Tibial artery (tissue), 4 donors: ENCODE measurements around the gene TUBA4B.

Source experiments
- DNase-seq, 2 donors: peaks; one replicate each; pipeline ENCODE4 v3.0.0-alpha.2; 2019
- H3K27ac ChIP-seq, 2 donors: fragments of 200-600 bp; sonication (generic) in 1 of 2; 1 replicate in 1 of 2; 2 replicates in 1 of 2; pipeline ENCODE4 v1.5.1; 2018 to 2019; ENCODE audit warnings: mild to moderate bottlenecking in 1 of 2
- H3K27me3 ChIP-seq, 2 donors: fragments of 200-600 bp; sonication (generic) in 1 of 2; one replicate each; pipeline versions ENCODE4 v1.5.1 to v1.6.0; 2016 to 2019
- H3K36me3 ChIP-seq, 3 donors: fragments of 200-600 bp; sonication (generic) in 2 of 3; one replicate each; pipeline ENCODE4 v1.5.1; 2016 to 2019; ENCODE audit warnings: mild to moderate bottlenecking in 2 of 3
- H3K4me1 ChIP-seq, 4 donors: fragments of 200-600 bp; sonication (generic) in 2 of 4; 1 replicate in 3 of 4; 2 replicates in 1 of 4; pipeline ENCODE4 v1.5.1; 2016 to 2019
- H3K4me3 ChIP-seq, 2 donors: fragments of 200-600 bp; sonication (generic) in 1 of 2; 1 replicate in 1 of 2; 2 replicates in 1 of 2; pipeline ENCODE4 v1.5.1; 2018 to 2019; ENCODE audit warnings: mild to moderate bottlenecking in 2 of 2
- H3K9me3 ChIP-seq, 3 donors: fragments of 200-600 bp; sonication (generic) in 1 of 3; one replicate each; pipeline ENCODE4 v1.5.1; 2016 to 2019
- intact Hi-C: fragments of 100-400 bp; cut with DNase I; formaldehyde crosslinking; loops from one replicate; pipeline ENCODE4 v1.15.0; 2023; ENCODE audit warnings: low total_unique reads
- TF ChIP-seq, protein P1 (sequence below), 2 experiments: fragments of 200-600 bp in 1 of 2; fragments of 450-650 bp in 1 of 2; IDR thresholded peaks; one replicate each; pipeline ENCODE4 v1.5.1; 2017 to 2019; ENCODE audit warnings: antibody characterized with exemption in 2 of 2, mild to moderate bottlenecking in 1 of 2, moderate library complexity in 1 of 2

TUBA4B gene

DNA sequence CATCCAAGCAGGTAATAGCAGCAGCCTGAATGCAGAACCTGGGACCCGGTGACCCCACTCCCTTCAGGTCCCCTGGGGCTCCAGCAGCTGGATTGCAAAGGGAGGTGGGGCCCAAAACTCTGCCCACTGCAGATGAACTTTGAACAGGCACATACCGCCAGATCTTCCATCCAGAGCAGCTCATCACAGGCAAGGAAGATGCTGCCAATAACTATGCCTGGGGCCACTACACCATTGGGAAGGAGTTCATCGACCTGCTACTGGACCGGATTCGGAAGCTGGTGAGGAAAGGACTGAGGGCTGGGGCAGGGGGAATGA lies 17.0 kb downstream of the TUBA4B start:
- Histone ChIP-seq H3K4me3 (no peak overlapping the region), H3K27me3 (no peaks in the 10 kb centered on the region), H3K4me1 (peaks cover 0 to 14% (median 8%) of the 10 kb centered on the region in 4 donors), H3K9me3 (no peaks in the 10 kb centered on the region), H3K27ac (no peak overlapping the region), H3K36me3 (no peaks in the 10 kb centered on the region)
- DNase-seq: no peak
- intact Hi-C loops: no loop called here
- TF ChIP-seq, protein P1, sequence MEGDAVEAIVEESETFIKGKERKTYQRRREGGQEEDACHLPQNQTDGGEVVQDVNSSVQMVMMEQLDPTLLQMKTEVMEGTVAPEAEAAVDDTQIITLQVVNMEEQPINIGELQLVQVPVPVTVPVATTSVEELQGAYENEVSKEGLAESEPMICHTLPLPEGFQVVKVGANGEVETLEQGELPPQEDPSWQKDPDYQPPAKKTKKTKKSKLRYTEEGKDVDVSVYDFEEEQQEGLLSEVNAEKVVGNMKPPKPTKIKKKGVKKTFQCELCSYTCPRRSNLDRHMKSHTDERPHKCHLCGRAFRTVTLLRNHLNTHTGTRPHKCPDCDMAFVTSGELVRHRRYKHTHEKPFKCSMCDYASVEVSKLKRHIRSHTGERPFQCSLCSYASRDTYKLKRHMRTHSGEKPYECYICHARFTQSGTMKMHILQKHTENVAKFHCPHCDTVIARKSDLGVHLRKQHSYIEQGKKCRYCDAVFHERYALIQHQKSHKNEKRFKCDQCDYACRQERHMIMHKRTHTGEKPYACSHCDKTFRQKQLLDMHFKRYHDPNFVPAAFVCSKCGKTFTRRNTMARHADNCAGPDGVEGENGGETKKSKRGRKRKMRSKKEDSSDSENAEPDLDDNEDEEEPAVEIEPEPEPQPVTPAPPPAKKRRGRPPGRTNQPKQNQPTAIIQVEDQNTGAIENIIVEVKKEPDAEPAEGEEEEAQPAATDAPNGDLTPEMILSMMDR (IDR thresholded peaks at IDR 0.05): no peak

DNA sequence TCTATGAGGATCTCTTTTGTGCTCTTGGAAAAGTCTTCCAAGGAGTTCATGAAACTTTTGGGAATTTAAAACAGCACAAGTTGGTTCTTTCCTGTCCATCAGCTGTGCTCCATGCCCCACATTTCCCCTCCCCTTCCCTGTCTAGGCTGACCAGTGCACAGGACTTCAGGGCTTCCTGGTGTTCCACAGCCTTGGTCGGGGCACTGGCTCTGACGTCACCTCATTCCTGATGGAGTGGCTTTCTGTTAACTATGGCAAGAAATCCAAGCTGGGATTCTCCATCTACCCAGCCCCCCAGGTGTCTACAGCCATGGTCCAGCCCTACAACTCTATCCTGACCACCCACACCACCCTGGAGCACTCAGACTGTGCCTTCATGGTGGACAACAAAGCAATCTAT lies 18.0 kb downstream of the TUBA4B start:
- no peak overlapping the region for H3K27ac ChIP-seq
- no peaks in the 10 kb centered on the region for H3K27me3 ChIP-seq
- no peaks in the 10 kb centered on the region for H3K9me3 ChIP-seq
- DNase-seq: no peak
- no peaks in the 10 kb centered on the region for H3K36me3 ChIP-seq
- TF ChIP-seq, protein P1 (IDR thresholded peaks at IDR 0.05): no peak
- intact Hi-C loops: no loop called here
- no peak overlapping the region for H3K4me3 ChIP-seq
- peaks cover 0 to 20% (median 8%) of the 10 kb centered on the region in 4 donors for H3K4me1 ChIP-seq

GRCh38 chr2:219272356-219272755 lies 19.3 kb downstream of the TUBA4B start:
- H3K27ac ChIP-seq: no peak overlapping the region
- DNase-seq: no peak
- no peaks in the 10 kb centered on the region for H3K36me3 ChIP-seq
- H3K27me3 ChIP-seq: no peaks in the 10 kb centered on the region
- intact Hi-C loops: no loop called here
- H3K4me1 ChIP-seq: peaks cover 0 to 20% (median 8%) of the 10 kb centered on the region in 4 donors
- H3K4me3 ChIP-seq: no peak overlapping the region
- H3K9me3 ChIP-seq: no peaks in the 10 kb centered on the region
- TF ChIP-seq, protein P1 (IDR thresholded peaks at IDR 0.05): no peak

DNA sequence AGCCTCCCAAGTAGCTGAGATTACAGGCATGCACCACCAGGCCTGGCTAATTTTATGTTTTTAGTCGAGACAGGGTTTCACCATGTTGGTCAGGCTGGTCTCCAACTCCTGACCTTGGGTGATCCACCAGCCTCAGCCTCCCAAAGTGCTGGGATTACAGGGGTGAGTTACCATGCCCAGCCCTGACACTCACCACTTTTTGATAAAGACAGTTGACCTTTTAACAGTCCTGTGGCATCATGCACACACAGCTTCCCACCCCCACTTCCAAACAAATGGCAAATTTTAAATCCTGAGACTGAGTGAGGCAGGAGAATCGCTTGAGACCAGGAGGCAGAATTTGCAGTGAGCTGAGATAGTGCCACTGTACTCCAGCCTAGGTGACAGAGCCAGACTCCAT lies 20.0 kb downstream of the TUBA4B start:
- no peak for DNase-seq
- H3K4me3 ChIP-seq: no peak overlapping the region
- no peaks in the 10 kb centered on the region for H3K27me3 ChIP-seq
- H3K4me1 ChIP-seq: peaks cover 0 to 23% (median 14%) of the 10 kb centered on the region in 4 donors
- H3K27ac ChIP-seq: no peak overlapping the region
- TF ChIP-seq, protein P1 (IDR thresholded peaks at IDR 0.05): no peak
- H3K9me3 ChIP-seq: no peaks in the 10 kb centered on the region
- H3K36me3 ChIP-seq: no peaks in the 10 kb centered on the region
- intact Hi-C loops: no loop called here

GRCh38 chr2:219273937-219274336 lies 20.9 kb downstream of the TUBA4B start:
- no peaks in the 10 kb centered on the region for H3K27me3 ChIP-seq
- DNase-seq: no peak
- peak overlapping the region; percentile 90 for H3K27ac ChIP-seq
- no peaks in the 10 kb centered on the region for H3K9me3 ChIP-seq
- TF ChIP-seq, protein P1 (IDR thresholded peaks at IDR 0.05): no peak
- H3K36me3 ChIP-seq: no peaks in the 10 kb centered on the region
- intact Hi-C loops: no loop called here
- no peak overlapping the region for H3K4me3 ChIP-seq
- peaks cover 0 to 32% (median 23%) of the 10 kb centered on the region in 4 donors for H3K4me1 ChIP-seq

DNA sequence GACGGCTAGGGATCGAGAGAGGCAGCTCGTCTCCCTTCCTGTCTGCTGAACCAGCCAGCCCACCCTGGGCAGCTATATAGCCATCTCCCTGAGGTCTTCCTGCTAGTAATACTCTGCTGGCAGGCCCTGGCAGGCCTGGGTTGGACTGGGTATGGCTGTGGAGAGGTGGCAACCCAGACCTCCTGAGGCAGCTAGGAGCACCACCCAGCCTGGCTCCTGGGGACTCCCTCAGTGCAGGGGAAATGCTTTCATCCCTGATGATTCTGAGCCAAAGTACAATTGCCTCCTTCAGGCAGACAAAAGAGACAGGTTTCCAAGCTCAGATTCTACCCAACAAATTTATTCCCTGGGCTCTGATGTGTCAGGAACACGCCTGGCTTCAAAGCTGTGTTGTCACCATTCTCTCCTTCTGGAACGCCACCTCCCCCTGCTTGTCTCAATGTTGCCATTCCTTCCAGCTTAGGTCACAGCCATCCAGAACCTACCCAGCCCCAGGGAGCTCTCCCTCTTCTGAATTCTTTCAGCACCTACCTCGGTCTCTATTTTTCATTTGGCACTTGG lies 21.4 kb downstream of the TUBA4B start:
- intact Hi-C loops: no loop called here
- no peaks in the 10 kb centered on the region for H3K27me3 ChIP-seq
- H3K36me3 ChIP-seq: no peaks in the 10 kb centered on the region
- H3K4me3 ChIP-seq: no peak overlapping the region
- peak overlapping the region; percentile 90 for H3K27ac ChIP-seq
- TF ChIP-seq, protein P1 (IDR thresholded peaks at IDR 0.05): no peak
- H3K9me3 ChIP-seq: no peaks in the 10 kb centered on the region
- DNase-seq: peak in 1 of 2 donors; percentile 38
- peaks cover 0 to 32% (median 23%) of the 10 kb centered on the region in 4 donors for H3K4me1 ChIP-seq
